WI38 (cell line): ENCODE results near the gene PCCA.

Experiments
- H3K4me3 ChIP-seq: 2 replicates; pipeline ENCODE4 v1.5.1; 2011; ENCODE audit warnings: low read depth, mild to moderate bottlenecking, control low read depth, low read length
- TF ChIP-seq, protein P1 (sequence below): IDR thresholded peaks from 2 replicates; pipeline ENCODE4 v1.5.1; 2012; ENCODE audit warnings: low read depth, mild to moderate bottlenecking, control low read depth, low read length

PCCA gene

DNA sequence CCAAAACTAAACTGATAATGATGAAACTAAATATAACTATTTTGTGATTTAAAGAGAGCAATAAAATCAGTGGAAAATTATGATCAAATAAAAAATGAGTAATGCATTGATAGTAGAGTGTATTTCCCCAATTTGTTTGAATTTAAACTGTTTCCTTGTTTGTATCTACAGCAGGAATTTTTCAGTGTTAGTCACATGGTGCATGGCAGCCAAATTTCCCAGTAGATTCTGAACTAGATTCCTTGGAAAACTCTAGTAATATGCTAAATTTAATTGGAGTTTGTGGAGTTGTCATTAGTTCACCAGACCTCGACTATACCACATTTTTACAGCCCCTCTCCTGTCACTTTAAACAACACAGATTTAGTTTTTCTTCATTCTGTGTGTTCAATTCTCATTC is 156.2 kb downstream of the PCCA start:
- H3K4me3 ChIP-seq, result no peak overlapping the region
- TF ChIP-seq, protein P1, sequence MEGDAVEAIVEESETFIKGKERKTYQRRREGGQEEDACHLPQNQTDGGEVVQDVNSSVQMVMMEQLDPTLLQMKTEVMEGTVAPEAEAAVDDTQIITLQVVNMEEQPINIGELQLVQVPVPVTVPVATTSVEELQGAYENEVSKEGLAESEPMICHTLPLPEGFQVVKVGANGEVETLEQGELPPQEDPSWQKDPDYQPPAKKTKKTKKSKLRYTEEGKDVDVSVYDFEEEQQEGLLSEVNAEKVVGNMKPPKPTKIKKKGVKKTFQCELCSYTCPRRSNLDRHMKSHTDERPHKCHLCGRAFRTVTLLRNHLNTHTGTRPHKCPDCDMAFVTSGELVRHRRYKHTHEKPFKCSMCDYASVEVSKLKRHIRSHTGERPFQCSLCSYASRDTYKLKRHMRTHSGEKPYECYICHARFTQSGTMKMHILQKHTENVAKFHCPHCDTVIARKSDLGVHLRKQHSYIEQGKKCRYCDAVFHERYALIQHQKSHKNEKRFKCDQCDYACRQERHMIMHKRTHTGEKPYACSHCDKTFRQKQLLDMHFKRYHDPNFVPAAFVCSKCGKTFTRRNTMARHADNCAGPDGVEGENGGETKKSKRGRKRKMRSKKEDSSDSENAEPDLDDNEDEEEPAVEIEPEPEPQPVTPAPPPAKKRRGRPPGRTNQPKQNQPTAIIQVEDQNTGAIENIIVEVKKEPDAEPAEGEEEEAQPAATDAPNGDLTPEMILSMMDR, result no peak

DNA sequence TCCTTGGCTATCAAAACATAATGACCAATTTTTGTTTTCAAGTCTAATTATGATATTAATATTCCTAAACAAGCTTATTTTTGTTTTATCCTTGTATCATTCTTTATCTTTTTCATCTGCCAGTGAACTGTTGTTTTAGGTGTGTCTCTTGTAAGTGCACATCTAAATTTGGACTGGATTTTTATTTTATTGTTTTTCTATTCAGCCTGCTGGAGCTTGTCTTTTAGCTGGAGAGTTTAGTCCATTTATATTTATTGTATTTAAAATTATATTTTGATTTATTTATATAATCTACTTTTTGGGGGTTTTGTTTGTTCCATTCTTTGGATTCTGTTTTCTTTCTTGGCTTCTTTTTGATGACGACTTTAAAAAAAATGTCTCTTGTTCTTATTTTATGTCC is 159.0 kb downstream of the PCCA start:
- TF ChIP-seq, protein P1, result no peak

DNA sequence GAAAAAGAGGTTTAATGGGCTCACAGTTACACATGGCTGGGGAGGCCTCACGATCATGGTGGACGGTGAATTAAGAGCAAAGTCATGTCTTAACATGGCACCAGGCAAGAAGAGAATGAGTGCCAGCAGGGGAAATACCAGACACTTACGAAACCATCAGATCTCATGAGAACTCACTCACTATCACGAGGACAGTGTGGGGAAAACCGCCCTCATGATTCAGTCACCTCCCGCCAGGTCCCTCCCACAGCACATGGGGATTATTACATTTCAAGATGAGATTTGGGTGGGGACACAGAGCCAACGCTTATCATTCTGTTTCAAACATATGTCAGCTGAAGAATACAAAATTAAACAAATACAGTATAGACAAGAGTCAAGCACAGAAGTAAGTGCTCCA is 165.1 kb downstream of the PCCA start:
- TF ChIP-seq, protein P1, result no peak
- H3K4me3 ChIP-seq, result no peak overlapping the region

More for the DNA sequence above, 159.0 kb downstream of the PCCA start:
- no peak overlapping the region for H3K4me3 ChIP-seq

DNA sequence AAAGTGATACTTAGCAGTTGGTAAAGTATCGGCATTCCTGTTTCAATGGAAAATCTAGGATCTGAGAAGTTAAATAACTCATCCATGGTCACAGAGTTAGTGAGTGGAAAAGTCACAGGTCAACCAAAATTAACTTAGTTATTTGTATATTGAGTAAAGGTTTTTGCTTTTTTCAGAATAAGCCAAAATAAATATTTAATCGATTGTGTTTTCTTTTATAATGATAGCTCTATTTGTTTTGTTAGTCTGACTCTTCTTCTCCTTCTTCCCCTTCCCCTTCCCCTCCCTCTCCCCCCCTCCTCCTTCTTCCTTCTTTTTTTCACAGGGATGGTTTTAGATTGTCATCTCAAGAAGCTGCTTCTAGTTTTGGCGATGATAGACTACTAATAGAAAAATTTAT is 173.5 kb downstream of the PCCA start:
- TF ChIP-seq, protein P1, result no peak
- no peak overlapping the region for H3K4me3 ChIP-seq

DNA sequence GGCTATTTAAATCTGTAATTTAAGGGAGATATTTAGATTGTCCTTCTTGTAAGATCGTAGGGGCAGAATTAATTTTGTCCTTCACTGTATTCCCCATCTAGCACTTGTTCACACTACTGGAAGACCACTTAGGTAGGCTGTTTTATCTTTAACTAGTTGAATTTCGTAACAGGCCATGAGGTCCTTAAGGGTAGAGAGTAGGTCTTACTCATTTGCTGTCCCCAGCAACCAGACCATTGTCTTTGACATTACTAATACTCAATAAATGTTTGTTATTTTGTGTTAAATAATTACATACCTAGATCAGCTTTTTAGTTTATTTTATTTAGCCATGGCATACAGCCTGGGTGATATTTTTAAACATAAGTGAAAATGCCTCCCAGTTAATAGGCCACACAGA is 177.1 kb downstream of the PCCA start:
- TF ChIP-seq, protein P1, result no peak
- H3K4me3 ChIP-seq, result no peak overlapping the region

DNA sequence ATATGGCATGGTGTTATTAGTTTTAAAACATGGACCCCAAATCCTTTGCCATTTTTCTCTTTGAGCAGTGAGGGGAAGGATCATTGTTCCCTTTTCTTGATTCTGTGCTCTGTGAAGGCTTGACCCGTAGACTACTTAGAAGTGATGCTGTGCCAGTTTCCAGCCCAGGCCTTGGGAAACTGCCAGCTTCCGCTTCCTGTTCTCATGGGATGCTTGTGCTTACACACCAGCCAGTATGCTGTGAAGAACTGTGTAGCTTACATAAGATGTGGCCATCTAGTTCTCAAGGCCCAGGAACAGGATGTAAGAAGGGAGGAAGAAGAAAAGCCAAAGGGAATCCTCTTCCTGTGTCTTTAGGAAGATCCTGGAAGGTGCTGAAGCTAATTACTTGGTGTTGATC is 180.9 kb downstream of the PCCA start:
- H3K4me3 ChIP-seq, result no peak overlapping the region
- TF ChIP-seq, protein P1, result no peak

DNA sequence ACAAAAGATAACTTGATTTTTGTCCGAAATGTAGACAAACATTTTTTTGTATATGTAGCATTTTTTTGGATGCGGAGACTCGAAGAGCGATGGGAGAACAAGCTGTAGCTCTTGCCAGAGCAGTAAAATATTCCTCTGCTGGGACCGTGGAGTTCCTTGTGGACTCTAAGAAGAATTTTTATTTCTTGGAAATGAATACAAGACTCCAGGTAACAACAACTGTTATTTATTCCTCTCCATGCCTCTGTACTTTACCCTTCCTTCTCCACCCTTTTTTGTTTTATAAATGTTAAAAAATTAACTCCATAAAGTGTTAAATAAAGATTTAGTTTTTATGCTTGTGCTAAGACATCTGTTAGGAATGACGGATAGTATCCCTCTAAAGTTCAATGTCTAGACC is 184.2 kb downstream of the PCCA start:
- H3K4me3 ChIP-seq, result no peak overlapping the region
- TF ChIP-seq, protein P1, result no peak
